Upper lobe of right lung (tissue), 1 donor: ENCODE data around the gene BRSK2. TPM values are rescaled to one million over a fixed set of nuclear protein-coding genes. Genes with fewer than 3 reads are reported as not detected.

ENCODE experiments used
- ATAC-seq: fragments of 200-7000 bp; cut with Tn5 transposase; one replicate; pipeline ENCODE4 v1.9.1; 2020; ENCODE audit warnings: mild to moderate bottlenecking, moderate library complexity
- DNase-seq: peaks from one replicate; pipeline ENCODE4 v3.0.0-alpha.2; 2020
- H3K27ac ChIP-seq: fragments of 200-600 bp; one replicate; pipeline ENCODE4 v1.8.0; 2022
- H3K27me3 ChIP-seq: fragments of 200-600 bp; one replicate; pipeline ENCODE4 v1.8.0; 2022; ENCODE audit warnings: mild to moderate bottlenecking
- H3K36me3 ChIP-seq: fragments of 200-600 bp; one replicate; pipeline ENCODE4 v1.8.0; 2022
- H3K4me1 ChIP-seq: fragments of 200-600 bp; one replicate; pipeline ENCODE4 v1.8.0; 2022
- H3K4me3 ChIP-seq: fragments of 200-600 bp; one replicate; pipeline ENCODE4 v1.8.0; 2022; ENCODE audit warnings: mild to moderate bottlenecking
- H3K9me3 ChIP-seq: fragments of 200-600 bp; one replicate; pipeline ENCODE4 v1.8.0; 2022
- CTCF ChIP-seq: fragments of 200-600 bp; IDR thresholded peaks from one replicate; pipeline ENCODE4 v1.8.0; 2022; ENCODE audit warnings: antibody characterized with exemption
- intact Hi-C: fragments of 100-400 bp; cut with DNase I; formaldehyde crosslinking; loops from one replicate; pipeline ENCODE4 v1.11.0; 2022
- total RNA-seq: library from RNA; stranded (reverse); fragmentation: NEBNext Ultra II Directional; extraction: Animal tissue kit (Norgen Biotek cat#: 25700); gene quantifications from one replicate; pipeline ENCODE4 v1.2.1, GENCODE V29; 2021
- donor health status: DM: no; HTN: yes; CAD: no; lungs with severe emphysema.

BRSK2 gene
- total RNA-seq, 1 donor from 2014 or later, result 0.26 TPM

DNA sequence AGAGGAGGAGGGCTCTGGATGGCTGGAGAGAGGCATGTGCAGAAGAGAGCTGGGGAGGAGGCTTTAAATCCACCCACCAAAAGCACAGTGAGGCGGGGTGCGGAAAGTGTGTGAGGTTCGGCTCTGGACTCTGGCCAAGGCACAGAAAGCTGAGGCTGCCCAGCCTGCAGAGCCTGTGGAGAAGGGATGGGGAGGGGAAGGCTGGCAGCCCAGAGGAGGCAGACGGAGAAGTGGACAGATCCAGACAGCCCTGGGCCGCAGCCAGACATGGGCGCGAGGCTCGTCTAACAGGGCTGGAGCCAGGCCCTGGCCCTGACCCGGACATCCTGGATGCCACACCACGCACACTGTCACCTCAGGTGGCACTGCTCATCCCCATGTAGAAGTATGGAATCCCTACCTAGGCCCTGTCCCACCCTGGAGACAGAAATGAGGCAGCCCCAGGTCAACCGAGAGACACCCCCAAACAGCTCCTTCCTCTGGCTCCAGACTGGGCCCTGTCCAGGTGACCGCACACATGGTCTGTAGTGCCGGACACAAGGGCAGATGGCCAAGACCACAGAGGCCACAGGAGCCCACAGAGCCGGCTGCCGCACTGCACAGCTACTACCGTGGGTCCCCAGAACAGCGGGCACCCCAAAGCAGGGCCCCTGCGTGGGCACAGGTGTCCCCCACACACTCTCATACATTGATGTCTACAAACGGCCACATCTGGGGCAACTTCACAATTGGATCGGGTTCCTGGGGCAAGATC lies 113.4 kb downstream of the BRSK2 start:
- DNase-seq (no peak), ATAC-seq (peak; percentile 15)
- Histone ChIP-seq H3K4me1 (peaks cover 35% of the 10 kb centered on the region), H3K36me3 (no peaks in the 10 kb centered on the region), H3K9me3 (no peaks in the 10 kb centered on the region), H3K4me3 (no peak overlapping the region), H3K27me3 (no peaks in the 10 kb centered on the region), H3K27ac (no peak overlapping the region)
- intact Hi-C loops, result loop anchor here (10.0 kb wide), 1 partner anchor 298 kb away; no protein-coding TSS in a partner anchor
- no peak for TF ChIP-seq CTCF

DNA sequence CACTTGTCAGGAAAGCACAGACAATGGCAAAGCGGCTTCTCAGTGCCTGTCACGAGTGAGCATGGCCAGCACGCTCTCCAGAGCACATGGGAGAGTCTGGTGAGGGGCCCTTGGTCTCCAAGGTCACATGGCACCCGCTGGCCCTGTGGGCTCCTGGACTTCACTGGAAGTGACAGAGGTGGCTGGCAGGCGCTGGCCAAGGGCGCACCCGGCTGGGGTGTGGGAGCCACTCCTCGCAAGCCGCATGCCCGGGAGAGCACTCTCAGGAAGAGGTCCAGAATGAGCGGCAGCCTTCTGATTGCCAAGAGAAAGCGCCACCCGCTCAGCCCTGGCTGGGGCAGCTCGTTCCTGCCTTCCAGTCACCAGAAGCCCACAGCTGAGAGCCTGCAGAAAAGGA lies 114.0 kb downstream of the BRSK2 start:
- Histone ChIP-seq H3K27ac (no peak overlapping the region), H3K36me3 (no peaks in the 10 kb centered on the region)
- peak; percentile 76 for DNase-seq

DNA sequence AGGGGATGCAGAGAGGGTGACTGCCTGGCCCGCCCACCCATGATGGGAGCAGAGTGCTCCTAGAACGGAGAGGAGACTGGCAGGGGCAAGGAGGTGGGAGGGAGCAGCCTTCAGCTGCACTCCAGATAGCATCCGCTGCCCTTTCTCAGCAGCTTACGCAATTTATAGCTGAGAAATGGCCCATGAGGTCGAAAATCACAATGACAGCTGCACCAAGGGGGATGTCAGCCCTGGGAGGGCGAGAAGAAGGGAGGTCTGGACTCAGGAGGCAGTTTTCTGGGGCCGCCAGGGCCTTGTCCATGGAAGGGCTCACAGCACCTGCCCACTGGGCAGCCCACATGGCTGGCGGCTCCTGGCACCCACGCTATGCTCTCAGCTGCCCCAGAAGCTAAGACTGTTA lies 114.4 kb downstream of the BRSK2 start:
- no peaks in the 10 kb centered on the region for H3K9me3 ChIP-seq
- DNase-seq (no peak), ATAC-seq (no peak)
- H3K27ac ChIP-seq, result no peak overlapping the region
- no peak overlapping the region for H3K4me3 ChIP-seq
- H3K27me3 ChIP-seq, result no peaks in the 10 kb centered on the region
- no peak for TF ChIP-seq CTCF
- H3K4me1 ChIP-seq, result peaks cover 43% of the 10 kb centered on the region
- intact Hi-C loops, result loop anchor here (10.0 kb wide), 1 partner anchor 299 kb away; no protein-coding TSS in a partner anchor
- H3K36me3 ChIP-seq, result no peaks in the 10 kb centered on the region

More for the DNA sequence above, 114.0 kb downstream of the BRSK2 start:
- Histone ChIP-seq H3K4me1 (peaks cover 39% of the 10 kb centered on the region), H3K4me3 (no peak overlapping the region), H3K9me3 (no peaks in the 10 kb centered on the region), H3K27me3 (no peaks in the 10 kb centered on the region)
- peak; percentile 71 for ATAC-seq
- no peak for TF ChIP-seq CTCF
- intact Hi-C loops, result loop anchor here (10.0 kb wide), 1 partner anchor 299 kb away; no protein-coding TSS in a partner anchor

- intact Hi-C loops, result loop anchor here (10.0 kb wide), 1 partner anchor 300 kb away; no protein-coding TSS in a partner anchor
- TF ChIP-seq CTCF, result no peak
- ATAC-seq, result no peak
- no peak for DNase-seq
- no peak overlapping the region for H3K27ac ChIP-seq
- H3K9me3 ChIP-seq, result no peaks in the 10 kb centered on the region
- H3K4me1 ChIP-seq, result peaks cover 49% of the 10 kb centered on the region
- no peak overlapping the region for H3K4me3 ChIP-seq
- no peaks in the 10 kb centered on the region for H3K36me3 ChIP-seq
- H3K27me3 ChIP-seq, result no peaks in the 10 kb centered on the region
Measured at GRCh38 chr11:1504581-1505290, 115.0 kb downstream of the BRSK2 start.

- H3K27ac ChIP-seq, result no peak overlapping the region
- no peak for DNase-seq
- no peak for ATAC-seq
- no peak for TF ChIP-seq CTCF
- no peak overlapping the region for H3K4me3 ChIP-seq
- H3K36me3 ChIP-seq, result no peaks in the 10 kb centered on the region
- no peaks in the 10 kb centered on the region for H3K9me3 ChIP-seq
- H3K4me1 ChIP-seq, result peaks cover 49% of the 10 kb centered on the region
- intact Hi-C loops, result loop anchor here (10.0 kb wide), 1 partner anchor 301 kb away; no protein-coding TSS in a partner anchor
- no peaks in the 10 kb centered on the region for H3K27me3 ChIP-seq
Measured at GRCh38 chr11:1505480-1505879, 115.7 kb downstream of the BRSK2 start.
